H9 (cell line): ENCODE results near the gene VSTM4. TPM values are rescaled to one million over a fixed set of nuclear protein-coding genes. Genes with fewer than 3 reads are reported as not detected.

Experiments
- DNase-seq: peaks from one replicate; pipeline ENCODE4 v3.0.0-alpha.2; 2017
- H2AFZ ChIP-seq: one replicate; pipeline ENCODE4 v1.6.1; 2013; ENCODE audit warnings: mild to moderate bottlenecking, low read length, control low read depth, moderate library complexity
- H2AK5ac ChIP-seq: 2 replicates; pipeline ENCODE4 v1.6.1; 2013; ENCODE audit warnings: low read length, control low read depth, mixed read lengths; ENCODE audit not compliant: insufficient read length
- H2BK120ac ChIP-seq: one replicate; pipeline ENCODE4 v1.6.1; 2013; ENCODE audit warnings: low read depth, mild to moderate bottlenecking, low read length, control low read depth, inconsistent platforms; ENCODE audit not compliant: poor library complexity, severe bottlenecking
- H2BK12ac ChIP-seq: 2 replicates; pipeline ENCODE4 v1.6.1; 2013; ENCODE audit warnings: low read length, control low read depth, mixed read lengths, low read depth; ENCODE audit not compliant: insufficient read length
- H2BK15ac ChIP-seq: 2 replicates; pipeline ENCODE4 v1.6.1; 2013; ENCODE audit warnings: low read depth, low read length, control low read depth
- H2BK20ac ChIP-seq: one replicate; pipeline ENCODE4 v1.6.1; 2013; ENCODE audit warnings: low read depth, mild to moderate bottlenecking, low read length, control low read depth, inconsistent platforms; ENCODE audit not compliant: poor library complexity, severe bottlenecking
- H2BK5ac ChIP-seq: 2 replicates; pipeline ENCODE4 v1.6.1; 2013; ENCODE audit warnings: low read length, control low read depth, mixed read lengths; ENCODE audit not compliant: insufficient read length
- H3K14ac ChIP-seq: 2 replicates; pipeline ENCODE4 v1.6.1; 2013; ENCODE audit warnings: low read length, control low read depth; ENCODE audit not compliant: insufficient read depth
- H3K18ac ChIP-seq: 2 replicates; pipeline ENCODE4 v1.6.1; 2013; ENCODE audit warnings: low read depth, mild to moderate bottlenecking, mixed read lengths, low read length, control low read depth; ENCODE audit not compliant: insufficient read length
- H3K23ac ChIP-seq: 2 replicates; pipeline ENCODE4 v1.6.1; 2013; ENCODE audit warnings: low read length, control low read depth, mixed read lengths, low read depth; ENCODE audit not compliant: insufficient read length
- H3K23me2 ChIP-seq: 2 replicates; pipeline ENCODE4 v1.6.1; 2013; ENCODE audit warnings: low read depth, mild to moderate bottlenecking, mixed read lengths, low read length, control low read depth; ENCODE audit not compliant: insufficient read length, poor library complexity, severe bottlenecking
- H3K27ac ChIP-seq: 2 replicates; pipeline ENCODE4 v1.5.1; 2013; ENCODE audit warnings: low read length, control low read depth, mixed read lengths, low read depth; ENCODE audit not compliant: insufficient read length
- H3K27me3 ChIP-seq: 2 replicates; pipeline ENCODE4 v1.6.1; 2013; ENCODE audit warnings: low read length, control low read depth, inconsistent platforms; ENCODE audit not compliant: insufficient read depth
- H3K4ac ChIP-seq: 2 replicates; pipeline ENCODE4 v1.6.1; 2013; ENCODE audit warnings: low read depth, mild to moderate bottlenecking, control low read depth, inconsistent platforms, low read length, moderate library complexity
- H3K4me1 ChIP-seq: 2 replicates; pipeline ENCODE4 v1.6.1; 2013; ENCODE audit warnings: low read length, control low read depth, inconsistent platforms; ENCODE audit not compliant: insufficient read depth
- H3K4me2 ChIP-seq: 2 replicates; pipeline ENCODE4 v1.6.1; 2013; ENCODE audit warnings: low read length, control low read depth, mixed read lengths; ENCODE audit not compliant: insufficient read length, insufficient read depth
- H3K56ac ChIP-seq: 2 replicates; pipeline ENCODE4 v1.6.1; 2013; ENCODE audit warnings: low read depth, mild to moderate bottlenecking, mixed read lengths, low read length, control low read depth; ENCODE audit not compliant: insufficient read length
- H3K79me1 ChIP-seq: 2 replicates; pipeline ENCODE4 v1.6.1; 2013; ENCODE audit warnings: low read depth, mild to moderate bottlenecking, moderate library complexity, low read length, control low read depth, inconsistent platforms; ENCODE audit not compliant: insufficient read depth, poor library complexity, severe bottlenecking
- H3K79me2 ChIP-seq: 2 replicates; pipeline ENCODE4 v1.6.1; 2013; ENCODE audit warnings: low read length, control low read depth, inconsistent platforms; ENCODE audit not compliant: insufficient read depth
- H3K9ac ChIP-seq: 2 replicates; pipeline ENCODE4 v1.6.1; 2013; ENCODE audit warnings: low read length, control low read depth, mixed read lengths; ENCODE audit not compliant: insufficient read length; ENCODE audit errors: extremely low read depth
- H3K9me3 ChIP-seq: one replicate; pipeline ENCODE4 v1.6.1; 2013; ENCODE audit warnings: low read depth, low read length, inconsistent platforms; ENCODE audit not compliant: control insufficient read depth
- H3T11ph ChIP-seq: one replicate; pipeline ENCODE4 v1.6.1; 2013; ENCODE audit warnings: mild to moderate bottlenecking, low read length, control low read depth, inconsistent platforms
- H4K20me1 ChIP-seq: one replicate; pipeline ENCODE4 v1.6.1; 2013; ENCODE audit not compliant: control insufficient read depth, insufficient read length, insufficient read depth
- H4K5ac ChIP-seq: 2 replicates; pipeline ENCODE4 v1.6.1; 2013; ENCODE audit warnings: low read depth, mild to moderate bottlenecking, mixed read lengths, low read length, control low read depth; ENCODE audit not compliant: insufficient read length
- H4K8ac ChIP-seq: replicated peaks from 2 replicates; pipeline ENCODE4 v1.6.1; 2013; ENCODE audit warnings: low read length, control low read depth, mixed read lengths, low read depth; ENCODE audit not compliant: insufficient read length
- H4K91ac ChIP-seq: 2 replicates; pipeline ENCODE4 v1.6.1; 2013; ENCODE audit warnings: low read depth, mild to moderate bottlenecking, moderate library complexity, mixed read lengths, low read length, control low read depth; ENCODE audit not compliant: insufficient read length
- H3K27ac Mint-ChIP-seq, 3 experiments: 2 replicates in 2 of 3; 3 replicates in 1 of 3; pipeline ENCODE4 v1.8.0; 2020 to 2021; ENCODE audit warnings: mixed read lengths in 3 of 3, mild to moderate bottlenecking in 1 of 3, moderate library complexity in 1 of 3
- H3K27me3 Mint-ChIP-seq: 2 replicates; pipeline ENCODE4 v1.8.0; 2021; ENCODE audit warnings: low read depth, mild to moderate bottlenecking, moderate library complexity, mixed read lengths
- H3K36me3 Mint-ChIP-seq, 3 experiments: 2 replicates in 2 of 3; 3 replicates in 1 of 3; pipeline ENCODE4 v1.8.0; 2020 to 2021; ENCODE audit warnings: low read depth in 3 of 3, mixed read lengths in 3 of 3; ENCODE audit not compliant: insufficient read depth in 1 of 3
- H3K4me1 Mint-ChIP-seq, 2 experiments: 2 replicates each; pipeline ENCODE4 v1.8.0; 2020; ENCODE audit warnings: mixed read lengths in 2 of 2
- H3K4me3 Mint-ChIP-seq, 2 experiments: 2 replicates in 1 of 2; 3 replicates in 1 of 2; pipeline ENCODE4 v1.8.0; 2020 to 2021; ENCODE audit warnings: mild to moderate bottlenecking in 2 of 2, mixed read lengths in 2 of 2, moderate library complexity in 1 of 2
- H3K9me3 Mint-ChIP-seq, 2 experiments: 2 replicates in 1 of 2; 3 replicates in 1 of 2; pipeline ENCODE4 v1.8.0; 2020; ENCODE audit warnings: mild to moderate bottlenecking in 2 of 2, mixed read lengths in 2 of 2, moderate library complexity in 1 of 2
- CTCF ChIP-seq: fragments of 200-600 bp; sonication (generic); conservative IDR thresholded peaks from 3 replicates; pipeline ENCODE4 v1.8.0; 2021; ENCODE audit warnings: antibody characterized with exemption, mild to moderate bottlenecking
- WGBS: extraction: QIAGEN DNeasy Blood & Tissue Kit; methylation state at CpG from one replicate; pipeline ENCODE4 v1.1.7; 2013; ENCODE audit warnings: missing lambda C conversion rate, low lambda C conversion rate, mixed read lengths; ENCODE audit not compliant: insufficient read length; ENCODE audit errors: extremely low coverage; 5-methylcytosine and 5-hydroxymethylcytosine counted together
- total RNA-seq: library from RNA; stranded (reverse); gene quantifications from 2 replicates; pipeline ENCODE4 v1.2.1, GENCODE V29; 2021

The VSTM4 gene
- total RNA-seq, 1 experiment from 2014 or later = 0.44 TPM

- Histone ChIP-seq H3K4ac (no peak overlapping the region), H3K4me1 (no peaks in the 10 kb centered on the region; the same call in 1 of the 2 replicates), H3K14ac (no peak overlapping the region), H3K23me2 (no peaks in the 10 kb centered on the region), H3K23ac (no peak overlapping the region), H2BK5ac (no peak overlapping the region), H4K20me1 (no peaks in the 10 kb centered on the region), H3K4me2 (no peak overlapping the region), H4K91ac (no peak overlapping the region), H2AFZ (no peak overlapping the region), H2BK20ac (no peak overlapping the region), H2AK5ac (no peak overlapping the region), H2BK120ac (no peak overlapping the region), H3K79me2 (no peaks in the 10 kb centered on the region), H3K18ac (no peak overlapping the region), H3K27me3 (no peaks in the 10 kb centered on the region), H2BK12ac (no peak overlapping the region), H3K9me3 (no peaks in the 10 kb centered on the region), H3K56ac (no peak overlapping the region), H3K9ac (no peak overlapping the region), H4K5ac (no peak overlapping the region), H4K8ac (no peak overlapping the region), H2BK15ac (no peak overlapping the region), H3T11ph (no peak overlapping the region), H3K79me1 (no peaks in the 10 kb centered on the region), H3K27ac (no peak overlapping the region)
- H3K4me1 Mint-ChIP-seq = peaks cover 29 to 36% of the 10 kb centered on the region in 2 experiments
- no peak for DNase-seq
- H3K4me3 Mint-ChIP-seq = no peak overlapping the region
- peaks cover 0 to 9% (median 1%) of the 10 kb centered on the region in 3 experiments; a peak in 3 of 7 replicates for H3K36me3 Mint-ChIP-seq
- no peak for TF ChIP-seq CTCF
- H3K27me3 Mint-ChIP-seq = peaks cover 7% of the 10 kb centered on the region; the same call in 1 of the 2 replicates
- WGBS = no CpG with 5 or more reads among the region's 5 CpGs
- H3K27ac Mint-ChIP-seq = no peak overlapping the region
- peaks cover 0 to 6% of the 10 kb centered on the region in 2 experiments; a peak in 1 of 5 replicates for H3K9me3 Mint-ChIP-seq
These were observed 45.5 kb upstream of the VSTM4 start for GRCh38 chr10:49160814-49161213.
